NCI-H2227 treated with DMSO at 0.1 percent for 48 hours (cell line): ENCODE measurements around the gene CKAP2L.

Experiments used
- DNase-seq: peaks from one replicate; lab custom pipeline; 2025; lab: John Stamatoyannopoulos, UW

CKAP2L gene

DNA sequence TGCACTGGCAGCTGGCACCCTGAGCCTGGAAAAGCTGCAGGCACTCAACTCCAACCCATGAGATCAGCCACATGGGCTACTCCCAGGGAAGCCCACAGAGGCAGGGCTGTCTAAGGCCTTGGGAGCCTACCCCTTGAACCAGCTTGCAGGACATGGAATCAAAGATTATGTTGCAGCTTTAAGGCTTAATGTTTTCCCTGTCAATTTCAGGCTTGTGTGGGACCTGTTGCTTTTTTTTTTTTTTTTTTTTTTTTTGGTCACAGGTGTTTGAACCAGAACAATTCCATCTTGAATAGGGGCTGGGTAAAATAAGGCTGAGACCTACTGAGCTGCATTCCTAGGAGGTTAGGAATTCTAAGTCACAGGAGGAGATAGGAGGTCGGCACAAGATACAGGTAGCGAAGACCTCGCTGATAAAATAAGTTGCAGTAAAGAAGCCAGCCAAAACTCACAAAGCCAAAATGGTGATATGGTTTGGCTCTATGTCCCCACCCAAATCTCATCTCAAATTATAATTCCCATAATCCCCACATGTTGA is 27.4 kb upstream of the CKAP2L start:
- no peak for DNase-seq

DNA sequence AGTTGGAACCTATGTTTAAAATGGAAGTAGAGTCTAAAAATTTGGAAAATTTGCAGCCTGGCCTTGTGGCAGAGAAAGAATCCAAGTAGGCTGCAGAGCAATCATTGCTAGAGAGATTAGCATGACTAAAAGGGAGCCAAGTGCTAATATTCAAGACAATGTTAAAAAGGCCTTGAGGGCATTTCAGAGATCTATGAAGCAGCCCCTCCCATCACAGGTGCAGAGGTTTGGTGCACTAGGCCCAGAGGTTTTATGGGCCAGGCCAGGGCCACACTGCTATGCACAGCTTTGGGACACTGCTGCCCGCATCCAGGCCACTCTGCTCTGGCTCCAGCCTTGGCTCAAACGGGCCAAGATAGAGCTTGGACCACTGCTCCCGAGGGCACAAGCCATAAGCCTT is 26.6 kb upstream of the CKAP2L start:
- DNase-seq, result no peak

DNA sequence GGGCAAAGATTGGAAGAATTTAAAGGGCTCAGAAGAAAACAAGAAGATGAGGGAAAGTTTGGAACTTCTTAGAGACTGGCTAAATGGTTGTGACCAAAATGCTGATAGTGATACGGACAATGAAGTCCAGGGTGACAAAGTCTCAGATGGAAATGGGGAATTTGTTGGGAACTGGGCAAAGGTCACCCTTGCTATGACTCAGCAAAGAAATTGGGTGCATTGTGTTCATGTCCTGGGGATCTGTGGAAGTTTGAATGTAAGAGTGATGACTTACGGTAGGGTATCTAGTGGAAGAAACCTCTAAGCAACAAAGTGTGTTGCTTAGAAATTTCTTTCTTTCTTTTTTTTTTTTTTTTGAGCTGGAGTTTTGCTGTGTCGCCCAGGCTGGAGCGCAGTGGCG is 25.9 kb upstream of the CKAP2L start:
- DNase-seq, result no peak

DNA sequence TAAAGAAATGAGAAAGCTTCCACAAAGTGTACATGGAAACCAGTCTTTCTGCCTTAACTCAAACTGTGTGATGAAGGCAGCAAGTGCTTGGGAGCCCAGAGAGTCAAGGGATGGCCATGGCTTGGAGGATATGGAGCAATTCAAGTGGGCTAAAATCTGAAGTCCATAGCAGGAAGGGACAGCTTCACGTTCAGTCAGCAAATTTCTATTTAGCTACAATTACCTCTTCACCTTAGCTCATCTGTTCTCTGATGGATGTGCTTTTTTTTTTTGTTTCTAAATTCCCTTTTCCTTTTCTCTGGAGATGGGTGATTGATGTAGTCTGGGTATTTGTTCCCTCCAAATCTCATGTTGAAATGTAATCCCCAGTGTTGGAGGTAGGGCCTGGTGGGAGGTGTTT is 24.8 kb upstream of the CKAP2L start:
- no peak for DNase-seq

DNA sequence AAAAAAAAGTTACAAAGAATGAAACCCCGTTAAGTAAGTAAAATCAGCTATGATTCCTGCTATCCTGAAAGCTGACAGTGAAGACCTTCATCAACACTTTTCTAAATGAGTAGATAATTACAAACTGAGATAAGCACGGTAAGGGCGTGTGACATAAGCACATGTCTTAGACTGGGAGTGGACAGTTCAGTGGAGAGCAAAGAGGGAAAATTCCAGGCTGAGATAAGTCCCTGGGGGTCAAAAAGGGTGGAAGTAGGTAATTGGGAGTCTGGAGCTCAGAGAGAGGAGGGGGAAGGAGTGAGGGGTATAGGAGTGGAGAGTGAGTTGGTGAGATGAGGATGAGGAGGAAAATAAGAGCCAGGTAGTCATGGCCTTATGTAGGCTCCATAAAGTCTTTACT is 24.2 kb upstream of the CKAP2L start:
- DNase-seq, result no peak

DNA sequence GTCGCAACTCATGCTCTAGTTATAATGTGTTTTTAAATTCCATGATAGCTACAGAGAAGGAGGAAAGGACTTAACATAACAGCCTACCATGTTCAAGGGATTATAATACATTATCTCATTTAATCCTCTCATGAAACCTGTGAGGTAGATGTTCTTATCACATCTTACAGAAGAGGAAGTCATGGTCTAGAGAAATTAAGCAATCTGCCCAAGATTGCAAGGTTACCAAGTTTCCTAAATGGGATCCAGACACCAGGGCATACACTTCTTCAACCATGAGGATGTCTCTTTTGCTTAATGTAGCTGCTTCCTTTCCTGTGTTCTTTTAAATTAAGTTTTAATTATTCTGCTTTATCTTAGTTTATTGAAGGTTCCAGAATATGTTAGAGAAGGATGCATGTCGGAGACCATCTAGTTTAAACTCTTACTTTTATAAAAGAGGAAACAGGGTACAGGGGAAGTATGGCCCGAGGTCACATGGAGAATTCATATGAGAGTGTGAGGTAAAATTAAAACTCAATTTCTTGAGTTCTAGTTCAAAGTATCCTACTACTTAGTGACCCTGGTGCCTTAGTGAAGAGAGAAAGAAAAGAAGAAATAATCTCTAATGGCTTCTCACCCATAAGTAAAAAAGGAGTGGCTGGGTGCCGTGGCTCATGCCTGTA is 23.5 kb upstream of the CKAP2L start:
- no peak for DNase-seq

DNA sequence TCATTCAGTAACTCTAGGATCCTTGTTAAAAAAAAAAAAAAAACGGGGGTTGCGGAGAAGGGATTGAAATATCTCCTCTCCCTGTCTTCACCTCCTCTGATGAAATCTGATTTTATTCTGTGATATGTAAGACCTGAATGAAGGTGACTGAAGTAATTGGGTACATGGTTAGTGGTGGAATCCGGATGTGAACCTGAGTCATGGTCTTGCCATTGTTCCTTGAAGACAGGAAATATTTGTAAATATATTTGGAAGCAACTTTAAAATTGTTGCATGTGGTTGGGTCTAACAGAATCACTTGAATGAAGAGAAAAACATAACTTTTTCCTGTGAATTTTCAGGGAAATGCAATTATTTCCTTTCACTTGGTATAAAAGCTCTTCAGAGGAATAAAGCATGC is 22.9 kb upstream of the CKAP2L start:
- no peak for DNase-seq

DNA sequence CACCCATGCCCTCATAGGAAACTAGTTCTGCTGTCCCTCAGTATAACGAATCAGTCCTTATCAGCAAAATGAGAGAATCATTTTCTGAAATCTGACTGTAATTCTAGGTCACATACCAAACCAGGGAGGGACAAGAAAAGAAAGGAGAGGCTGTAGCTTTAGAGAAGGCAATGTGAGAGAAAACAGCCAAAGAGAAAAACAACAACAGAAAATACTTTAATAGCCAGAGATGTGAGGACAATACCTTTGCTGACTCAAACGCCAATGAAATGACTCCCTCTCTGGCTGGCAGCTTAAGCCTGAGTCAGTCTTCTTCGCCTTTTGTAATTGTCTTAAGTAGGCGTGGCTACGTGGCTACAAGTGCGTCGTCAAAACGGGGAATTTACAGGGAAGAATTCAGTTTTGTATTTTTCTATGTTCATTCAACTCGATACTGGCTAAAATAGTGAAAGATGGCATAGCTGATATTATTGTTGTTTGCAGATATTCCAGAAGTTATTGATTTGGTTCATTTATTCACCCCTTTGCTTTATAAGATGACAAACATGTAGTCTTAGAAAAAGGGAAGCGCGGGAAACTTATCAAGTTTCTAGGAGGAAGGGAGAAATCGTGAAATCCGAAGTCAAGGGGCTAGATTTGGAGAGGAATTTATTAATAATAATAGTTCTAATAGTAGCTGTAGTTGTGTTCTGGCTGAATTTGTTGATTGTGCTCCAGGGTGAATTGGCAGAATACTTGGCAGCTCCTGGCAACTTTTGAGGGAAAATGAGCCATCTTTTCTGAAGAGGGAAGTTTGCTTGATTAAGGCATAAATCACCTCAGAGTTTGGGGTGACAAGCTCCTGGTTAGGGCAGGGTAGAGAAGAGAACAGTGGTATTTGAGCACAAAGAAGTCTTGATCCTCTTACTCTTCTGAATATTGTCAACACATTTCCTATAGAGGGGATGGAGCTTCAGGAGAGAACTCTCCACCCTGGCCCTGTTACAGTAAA is 20.1 kb upstream of the CKAP2L start, which contains the start of gene IL1A:
Gene IL1A (minus strand): TSS at position 295 of the 991 bp plus-strand sequence. CDS start 723 bp downstream, outside the sequence.
- peak; percentile 21 for DNase-seq

DNA sequence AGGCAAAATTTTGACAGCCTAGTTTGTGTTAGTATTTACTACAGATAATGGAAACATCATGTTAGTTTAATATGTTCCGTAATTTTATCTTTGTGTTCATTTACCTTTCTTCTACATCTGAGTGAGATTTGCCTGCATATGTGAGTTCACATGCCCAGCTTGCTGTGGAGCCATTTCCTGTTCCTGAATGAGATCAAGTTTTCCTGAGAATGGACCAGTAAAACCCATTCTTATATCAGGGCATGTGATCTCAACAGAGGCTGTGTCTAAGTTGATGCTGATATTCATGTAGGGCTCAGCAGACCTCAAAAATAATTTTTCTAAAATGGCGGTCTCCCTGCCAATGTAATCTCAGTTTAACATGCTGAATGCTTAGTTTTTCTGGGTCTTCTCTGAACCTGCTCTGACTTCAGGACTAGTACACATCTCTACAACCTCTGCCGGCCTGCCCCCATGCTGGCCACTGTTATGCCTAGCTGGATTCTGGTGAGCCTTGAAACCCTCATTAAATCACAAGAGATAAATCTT is 18.8 kb upstream of the CKAP2L start:
- DNase-seq, result no peak

DNA sequence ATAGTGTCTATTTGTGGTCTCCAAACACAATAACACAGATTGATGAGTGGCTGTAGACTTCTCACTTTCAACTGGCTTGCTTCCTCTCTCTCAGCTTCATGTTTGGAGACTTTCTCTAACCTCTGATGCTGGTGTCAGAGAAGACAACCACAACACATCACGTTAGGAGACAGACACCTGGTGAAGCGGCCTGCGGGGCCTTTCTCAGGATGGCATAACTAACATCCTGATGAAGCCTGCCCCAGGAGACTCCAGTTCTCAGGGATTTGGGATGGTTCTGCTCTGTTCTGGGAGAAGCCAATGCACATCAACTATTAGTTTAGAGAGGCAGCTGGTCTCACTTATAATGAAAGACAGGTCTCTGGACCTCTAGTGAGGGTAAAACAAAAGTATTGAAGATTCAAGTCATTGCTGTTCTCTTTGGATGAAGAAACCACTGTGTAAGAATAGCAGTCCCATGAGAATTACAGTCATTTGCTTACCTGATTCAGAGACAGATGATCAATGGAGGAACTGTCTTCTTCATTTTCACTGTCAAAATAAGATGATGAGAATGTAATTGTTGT is 17.9 kb upstream of the CKAP2L start:
- no peak for DNase-seq

DNA sequence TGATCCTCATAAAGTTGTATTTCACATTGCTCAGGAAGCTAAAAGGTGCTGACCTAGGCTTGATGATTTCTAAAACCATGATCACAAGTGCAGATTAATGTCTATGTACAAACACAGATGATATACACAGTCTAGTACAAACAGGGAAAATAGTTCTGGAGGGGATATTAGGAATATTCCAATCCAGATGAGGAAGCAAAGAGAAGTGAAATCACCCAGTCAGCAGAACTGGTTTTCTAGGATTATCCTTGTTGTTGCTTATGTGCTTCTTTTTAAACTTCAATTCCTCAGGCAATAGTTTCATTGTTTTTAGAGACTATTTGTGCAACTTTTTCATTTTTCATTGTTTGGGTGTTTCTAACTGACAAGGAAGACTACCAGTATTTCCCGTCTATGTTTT is 15.2 kb upstream of the CKAP2L start:
- no peak for DNase-seq

DNA sequence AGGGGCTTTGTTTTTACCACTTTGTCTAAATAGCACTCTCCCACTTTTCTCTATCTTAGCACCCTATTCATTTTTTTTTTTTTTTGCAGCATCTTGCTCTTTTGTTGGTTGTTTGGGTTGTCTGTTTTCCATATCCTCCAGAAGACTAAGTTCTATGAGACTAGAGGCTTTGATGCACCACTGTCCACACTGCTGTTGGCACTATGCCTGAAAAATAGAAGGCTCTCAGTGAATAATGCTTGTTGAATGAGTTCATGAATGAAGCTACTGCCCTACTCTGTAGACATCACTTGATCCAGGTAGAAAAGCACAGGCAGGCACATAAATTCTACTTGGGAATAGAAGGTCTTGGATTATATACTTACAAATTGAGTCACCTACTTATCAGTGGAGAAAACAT is 12.6 kb upstream of the CKAP2L start:
- no peak for DNase-seq

DNA sequence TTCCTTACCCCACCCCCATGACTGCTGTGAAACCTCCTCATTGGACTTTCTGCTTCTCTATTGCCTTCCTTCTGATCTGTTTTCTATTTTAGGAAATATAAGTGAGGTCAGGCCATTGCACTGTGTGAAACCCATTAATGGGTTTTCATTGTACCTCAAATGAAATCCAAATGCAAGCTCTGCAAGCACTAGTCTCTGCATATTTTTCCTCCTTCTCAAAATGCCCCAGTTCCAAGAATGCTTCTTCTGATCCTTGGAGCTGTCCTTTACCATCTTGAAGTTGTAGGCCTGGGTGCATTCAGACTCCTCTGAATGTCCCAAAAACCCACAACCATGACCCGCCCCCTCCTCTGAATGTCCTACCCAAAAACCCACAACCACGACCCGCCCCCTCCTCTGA is 11.7 kb upstream of the CKAP2L start:
- no peak for DNase-seq

DNA sequence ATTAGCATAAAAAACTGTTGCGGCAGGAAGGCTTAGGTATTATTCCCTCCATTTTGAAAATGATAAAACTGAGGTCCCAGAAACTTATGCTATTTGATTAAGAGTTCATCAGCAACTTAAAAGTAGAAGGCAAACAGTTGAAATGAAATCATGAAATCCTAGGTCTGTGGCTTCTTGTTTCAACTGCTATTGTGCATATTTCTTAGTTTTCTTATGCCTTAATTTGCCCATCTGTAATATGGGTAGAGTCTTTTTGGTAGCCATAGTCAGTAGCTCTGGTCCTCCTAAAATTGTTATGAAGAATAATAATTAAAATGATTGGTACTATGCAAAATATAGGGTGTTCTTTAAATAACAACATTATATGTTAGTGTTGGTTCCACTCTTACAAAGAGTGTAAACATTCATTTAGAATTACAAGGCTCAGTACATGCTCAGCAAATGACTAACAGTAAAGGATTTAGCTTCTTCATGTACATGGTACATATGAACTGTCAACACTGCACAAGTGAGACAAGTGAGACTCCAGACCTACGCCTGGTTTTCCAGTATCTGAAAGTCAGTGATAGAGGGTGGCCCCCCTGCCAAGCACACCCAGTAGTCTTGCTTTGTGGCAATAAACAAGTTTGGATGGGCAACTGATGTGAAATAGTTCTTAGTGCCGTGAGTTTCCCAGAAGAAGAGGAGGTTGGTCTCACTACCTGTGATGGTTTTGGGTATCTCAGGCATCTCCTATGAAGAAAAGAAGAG is 10.3 kb upstream of the CKAP2L start:
- DNase-seq, result no peak

DNA sequence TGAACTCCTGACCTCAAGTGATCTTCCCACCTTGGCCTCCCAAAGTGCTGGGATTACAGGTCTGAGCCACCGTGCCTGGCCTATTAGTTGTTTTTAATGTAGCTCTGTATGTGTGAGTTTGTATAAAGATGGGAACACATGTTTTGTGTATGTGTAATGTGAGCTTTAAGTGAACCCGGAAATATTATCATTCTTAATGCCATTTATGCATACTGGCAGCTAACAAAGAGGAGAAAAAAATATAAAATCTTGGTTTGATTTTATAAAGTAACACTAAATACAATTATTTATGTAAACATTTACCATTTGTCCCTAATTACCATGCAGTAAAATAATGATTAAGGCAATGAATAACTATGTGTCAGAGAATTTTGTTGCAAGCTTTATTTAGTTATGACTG is 9.1 kb upstream of the CKAP2L start:
- no peak for DNase-seq

DNA sequence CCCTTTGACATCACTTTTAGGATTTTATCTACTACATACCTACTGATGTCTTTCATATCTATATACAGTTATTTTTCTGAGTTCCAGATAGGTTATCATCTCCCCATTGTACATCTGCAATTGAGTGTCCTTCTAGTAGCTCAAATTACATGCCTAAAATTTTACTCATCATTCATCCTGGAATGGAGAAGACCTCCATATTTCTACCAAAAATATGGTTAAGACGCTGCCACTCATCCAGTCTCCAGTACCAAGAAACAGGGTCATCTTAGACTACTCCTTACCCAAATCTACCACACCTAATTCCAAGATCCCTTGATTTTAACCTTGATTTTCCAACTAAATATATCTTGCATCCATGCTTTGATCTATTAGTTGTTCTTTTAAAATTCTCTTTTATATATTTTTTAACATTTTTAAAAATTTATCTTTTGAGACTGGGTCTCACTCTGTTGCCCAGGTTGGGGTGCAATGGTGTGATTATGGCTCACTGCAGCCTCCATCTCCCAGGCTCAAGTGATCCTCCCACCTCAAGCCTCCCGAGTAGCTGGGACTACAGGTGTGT is 8.6 kb upstream of the CKAP2L start:
- no peak for DNase-seq

DNA sequence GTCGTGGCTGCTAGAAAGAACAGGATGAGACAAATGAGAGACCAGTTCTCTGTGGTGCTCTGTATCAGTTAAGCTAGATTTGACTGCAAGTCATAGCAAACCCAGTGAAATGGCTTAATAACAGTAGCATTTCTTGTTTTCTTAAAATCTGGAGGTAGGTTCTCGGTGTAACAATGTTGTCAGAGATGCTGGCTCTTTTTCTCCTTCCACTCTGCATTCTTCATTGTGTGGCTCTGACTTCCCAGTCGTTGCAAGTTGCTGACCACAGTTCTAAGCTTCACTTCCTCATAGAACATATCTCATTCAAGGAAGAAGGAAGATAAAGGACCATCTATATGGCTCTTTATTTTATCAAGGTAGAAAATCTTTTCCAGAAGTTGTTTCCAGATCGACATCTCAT is 7.9 kb upstream of the CKAP2L start:
- DNase-seq, result no peak

DNA sequence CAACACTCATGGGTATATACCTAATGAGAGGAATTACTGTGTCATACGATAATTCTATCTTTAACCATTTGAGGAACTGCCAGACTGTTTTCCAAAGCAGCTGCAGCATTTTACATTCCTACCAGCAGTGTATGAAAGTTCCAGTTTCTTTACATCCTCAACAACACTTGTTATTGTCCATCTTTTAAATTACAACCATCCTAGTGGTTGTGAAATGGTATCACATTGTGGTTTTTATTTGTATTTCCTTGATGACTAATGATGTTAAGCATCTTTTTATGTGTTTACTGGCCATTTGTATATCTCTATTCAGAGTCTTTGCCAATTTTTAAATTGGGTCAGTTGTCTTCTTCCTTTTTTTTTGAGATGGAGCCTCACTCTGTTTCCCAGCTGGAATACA is 4.0 kb upstream of the CKAP2L start:
- no peak for DNase-seq

DNA sequence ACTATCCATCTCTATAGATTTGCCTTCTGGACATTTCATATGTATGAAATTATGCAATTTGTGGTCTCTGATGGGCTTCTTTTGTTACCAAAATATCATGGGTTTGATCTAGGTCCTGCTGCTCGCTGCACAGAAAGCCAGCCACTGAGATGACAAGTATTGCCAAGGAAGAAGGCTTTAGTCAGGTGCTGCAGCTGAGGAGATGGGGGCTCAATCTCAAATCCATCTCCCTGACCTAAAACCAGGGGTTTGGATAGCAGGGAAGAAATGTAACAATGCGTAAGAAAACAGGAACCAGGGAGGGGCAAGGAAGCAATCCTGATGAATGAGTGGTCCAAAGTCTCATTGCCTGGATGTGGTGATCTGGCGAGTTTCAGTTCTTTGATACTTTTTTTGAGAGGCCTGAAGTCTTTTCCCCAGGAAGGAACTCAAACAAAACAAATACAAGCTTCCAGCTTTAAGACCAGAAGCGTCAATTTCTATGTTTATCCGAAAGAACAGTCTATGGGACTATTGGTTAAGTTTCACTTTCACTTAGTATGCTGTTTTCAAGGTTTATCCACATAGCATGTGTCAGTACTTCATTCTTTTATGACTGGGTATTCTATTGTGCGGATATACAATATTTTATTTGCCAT is 3.4 kb upstream of the CKAP2L start:
- DNase-seq, result no peak

DNA sequence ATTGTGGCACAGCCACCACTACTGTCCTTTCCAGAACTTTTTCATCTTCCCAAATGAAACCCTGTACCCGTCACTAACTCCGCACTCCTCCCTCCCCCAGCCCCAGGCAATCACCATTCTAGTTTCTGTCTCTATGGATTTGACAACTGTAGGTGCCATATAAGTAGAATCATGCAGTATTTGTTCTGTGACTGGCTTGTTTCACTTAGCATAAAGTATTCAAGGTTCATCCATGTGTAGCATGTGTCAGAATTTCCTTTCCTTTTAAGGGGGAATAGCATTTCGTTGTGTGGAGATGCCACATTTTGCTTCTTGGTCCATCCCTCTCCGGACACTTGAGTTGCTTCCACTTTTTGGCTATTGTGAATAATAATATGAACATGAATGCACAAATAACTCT is 842 bp upstream of the CKAP2L start:
- peak; percentile 31 for DNase-seq

DNA sequence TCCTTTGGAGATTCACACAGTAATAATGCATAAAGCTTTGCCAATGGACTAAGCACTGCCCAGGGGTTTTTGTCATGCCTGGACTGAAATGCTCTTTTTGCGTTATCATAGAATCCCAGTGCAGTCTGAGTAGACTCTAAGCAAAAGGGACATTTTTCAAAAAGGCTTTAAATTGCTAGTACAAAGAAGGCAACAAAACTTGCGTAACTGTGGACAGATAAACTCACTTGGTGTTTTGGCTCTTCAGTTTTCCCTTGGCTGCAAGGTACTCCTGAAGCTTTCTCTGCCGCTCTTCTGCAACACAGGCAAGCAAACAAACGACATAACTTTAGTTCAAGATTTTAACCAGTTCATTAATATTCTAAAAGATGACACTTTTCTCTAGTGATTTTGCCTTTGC is 2.1 kb downstream of the CKAP2L start:
- no peak for DNase-seq
